BLaER1 (cell line): Measurements from ENCODE around the gene SETDB2.
"Not testable (repeated sequence)": the region's sequence is repeated elsewhere in the genome, so short reads cannot be mapped to it uniquely, and the experiment has no call there.

Experiments used
- H3K27ac ChIP-seq: shearing (Covaris generic); formaldehyde crosslinking; 2 replicates; pipeline ENCODE4 v1.8.1; 2022
- H3K27me3 ChIP-seq: shearing (Covaris generic); formaldehyde crosslinking; 2 replicates; pipeline ENCODE4 v1.8.1; 2022
- H3K36me3 ChIP-seq: shearing (Covaris generic); formaldehyde crosslinking; 2 replicates; pipeline ENCODE4 v1.8.1; 2022
- H3K4me1 ChIP-seq: shearing (Covaris generic); formaldehyde crosslinking; 2 replicates; pipeline ENCODE4 v1.8.1; 2022
- H3K4me2 ChIP-seq: shearing (Covaris generic); formaldehyde crosslinking; 2 replicates; pipeline ENCODE4 v1.8.1; 2022
- H3K4me3 ChIP-seq: shearing (Covaris generic); formaldehyde crosslinking; 2 replicates; pipeline ENCODE4 v1.8.1; 2022
- H3K9ac ChIP-seq: shearing (Covaris generic); formaldehyde crosslinking; 2 replicates; pipeline ENCODE4 v1.8.1; 2022
- H3K9me3 ChIP-seq: shearing (Covaris generic); formaldehyde crosslinking; 2 replicates; pipeline ENCODE4 v1.8.1; 2022
- H4K20me1 ChIP-seq: shearing (Covaris generic); formaldehyde crosslinking; 2 replicates; pipeline ENCODE4 v1.8.1; 2022
- Cebpa-rat ChIP-seq: shearing (Covaris generic); IDR thresholded peaks from 2 replicates; pipeline ENCODE4 v1.8.1; 2022

The SETDB2 gene

GRCh38 chr13:49464085-49464484 lies 20.0 kb downstream of the SETDB2 start:
- no peaks in the 10 kb centered on the region for H3K27me3 ChIP-seq
- peaks cover 64% of the 10 kb centered on the region for H3K36me3 ChIP-seq

GRCh38 chr13:49464621-49465325 lies 20.7 kb downstream of the SETDB2 start:
- TF ChIP-seq Cebpa-rat: no peak

More at GRCh38 chr13:49464085-49464484, 20.0 kb downstream of the SETDB2 start:
- Histone ChIP-seq H3K4me3 (no peak overlapping the region), H3K4me2 (no peak overlapping the region), H4K20me1 (no peaks in the 10 kb centered on the region), H3K9ac (no peak overlapping the region), H3K9me3 (peaks cover 38% of the 10 kb centered on the region), H3K4me1 (no peaks in the 10 kb centered on the region), H3K27ac (no peak overlapping the region)
- TF ChIP-seq Cebpa-rat: no peak

GRCh38 chr13:49466292-49466838 lies 22.3 kb downstream of the SETDB2 start:
- Histone ChIP-seq H3K9ac (no peak overlapping the region), H3K27ac (no peak overlapping the region), H3K4me2 (no peak overlapping the region), H3K4me3 (no peak overlapping the region), H3K4me1 (no peaks in the 10 kb centered on the region), H3K36me3 (peaks cover 71% of the 10 kb centered on the region), H3K27me3 (no peaks in the 10 kb centered on the region), H4K20me1 (no peaks in the 10 kb centered on the region), H3K9me3 (peaks cover 28% of the 10 kb centered on the region)
- TF ChIP-seq Cebpa-rat: no peak

More at GRCh38 chr13:49464621-49465325, 20.7 kb downstream of the SETDB2 start:
- Histone ChIP-seq H3K36me3 (peaks cover 68% of the 10 kb centered on the region), H3K27me3 (no peaks in the 10 kb centered on the region), H3K9ac (no peak overlapping the region), H4K20me1 (no peaks in the 10 kb centered on the region), H3K4me1 (no peaks in the 10 kb centered on the region), H3K4me3 (no peak overlapping the region), H3K9me3 (peaks cover 38% of the 10 kb centered on the region), H3K27ac (no peak overlapping the region), H3K4me2 (no peak overlapping the region)

GRCh38 chr13:49472186-49472585 lies 28.1 kb downstream of the SETDB2 start:
- no peak overlapping the region for H3K9ac ChIP-seq
- H3K4me1 ChIP-seq: no peaks in the 10 kb centered on the region
- no peaks in the 10 kb centered on the region for H4K20me1 ChIP-seq
- TF ChIP-seq Cebpa-rat: no peak
- no peak overlapping the region for H3K27ac ChIP-seq
- H3K4me2 ChIP-seq: no peak overlapping the region
- peaks cover 77% of the 10 kb centered on the region for H3K36me3 ChIP-seq
- H3K27me3 ChIP-seq: no peaks in the 10 kb centered on the region
- no peaks in the 10 kb centered on the region for H3K9me3 ChIP-seq
- H3K4me3 ChIP-seq: no peak overlapping the region

GRCh38 chr13:49476529-49476928 lies 32.5 kb downstream of the SETDB2 start:
- Histone ChIP-seq H3K9me3 (no peaks in the 10 kb centered on the region), H3K4me1 (no peaks in the 10 kb centered on the region), H3K4me3 (no peak overlapping the region), H3K9ac (no peak overlapping the region), H3K4me2 (no peak overlapping the region), H4K20me1 (no peaks in the 10 kb centered on the region), H3K27me3 (no peaks in the 10 kb centered on the region), H3K27ac (no peak overlapping the region), H3K36me3 (peaks cover 91% of the 10 kb centered on the region)
- no peak for TF ChIP-seq Cebpa-rat

- H3K36me3 ChIP-seq: peaks cover 81% of the 10 kb centered on the region
- H3K9me3 ChIP-seq: no peaks in the 10 kb centered on the region
- no peak overlapping the region for H3K4me2 ChIP-seq
Observed at GRCh38 chr13:49481788-49482187, 37.7 kb downstream of the SETDB2 start.

GRCh38 chr13:49488563-49488962 lies 44.5 kb downstream of the SETDB2 start:
- Histone ChIP-seq H3K9ac (no peak overlapping the region), H3K27me3 (no peaks in the 10 kb centered on the region), H3K4me3 (no peak overlapping the region), H4K20me1 (no peaks in the 10 kb centered on the region), H3K27ac (no peak overlapping the region), H3K4me2 (no peak overlapping the region), H3K9me3 (no peaks in the 10 kb centered on the region), H3K36me3 (peaks cover 76% of the 10 kb centered on the region), H3K4me1 (peaks cover 5% of the 10 kb centered on the region)
- no peak for TF ChIP-seq Cebpa-rat

More at GRCh38 chr13:49481788-49482187, 37.7 kb downstream of the SETDB2 start:
- Histone ChIP-seq H3K4me3 (no peak overlapping the region), H3K27me3 (no peaks in the 10 kb centered on the region), H3K27ac (no peak overlapping the region), H3K9ac (0 out of 2 replicates have a peak overlapping the region, but pooled peaks have one; percentile 18), H3K4me1 (no peaks in the 10 kb centered on the region), H4K20me1 (no peaks in the 10 kb centered on the region)
- TF ChIP-seq Cebpa-rat: no peak

GRCh38 chr13:49494645-49495044 lies 50.6 kb downstream of the SETDB2 start:
- H3K36me3 ChIP-seq: peaks cover 46% of the 10 kb centered on the region
- H3K4me2 ChIP-seq: peak overlapping the region; percentile 83
- H3K4me3 ChIP-seq: peak overlapping the region; percentile 75
- H4K20me1 ChIP-seq: no peaks in the 10 kb centered on the region
- no peak for TF ChIP-seq Cebpa-rat
- H3K27ac ChIP-seq: peak overlapping the region; percentile 88
- H3K9me3 ChIP-seq: no peaks in the 10 kb centered on the region
- H3K27me3 ChIP-seq: no peaks in the 10 kb centered on the region
- peak overlapping the region; percentile 89 for H3K9ac ChIP-seq
- H3K4me1 ChIP-seq: peaks cover 49% of the 10 kb centered on the region

GRCh38 chr13:49495783-49496762 lies 52.0 kb downstream of the SETDB2 start, which contains the start of gene PHF11:
Gene PHF11, plus strand, starts transcription at chr13:49495953. Its CDS starts 49 bp downstream, at chr13:49496002.
- Histone ChIP-seq H3K27me3 (no peaks in the 10 kb centered on the region), H3K27ac (peak within 1 kb of the TSS; percentile 88), H3K4me3 (peak within 1 kb of the TSS; percentile 75), H3K4me1 (peaks cover 55% of the 10 kb centered on the region), H3K36me3 (peaks cover 52% of the 10 kb centered on the region), H3K4me2 (peak within 1 kb of the TSS; percentile 83), H4K20me1 (no peaks in the 10 kb centered on the region), H3K9ac (peak within 1 kb of the TSS; percentile 89), H3K9me3 (no peaks in the 10 kb centered on the region)
- TF ChIP-seq Cebpa-rat: no peak

- H4K20me1 ChIP-seq, H3K27me3 ChIP-seq, H3K9me3 ChIP-seq, H3K9ac ChIP-seq: not testable (repeated sequence)
- peak overlapping the region; percentile 75 for H3K4me3 ChIP-seq
- peak overlapping the region; percentile 88; the same call in 1 of the 2 replicates for H3K27ac ChIP-seq
- peaks cover 55% of the 10 kb centered on the region for H3K4me1 ChIP-seq
- H3K4me2 ChIP-seq: peak overlapping the region; percentile 74
- H3K36me3 ChIP-seq: peaks cover 49% of the 10 kb centered on the region
Observed at GRCh38 chr13:49496837-49497236, 52.8 kb downstream of the SETDB2 start.
